NCI-H82 treated with DMSO at 0.1 percent for 48 hours (cell line): ENCODE measurements around the gene FABP2.
"Not testable (repeated sequence)": the region's sequence is repeated elsewhere in the genome, so short reads cannot be mapped to it uniquely, and the experiment has no call there.

Source experiments
- DNase-seq: peaks from one replicate; lab custom pipeline; 2025; ENCODE audit not compliant: unreplicated experiment; lab: John Stamatoyannopoulos, UW

Gene FABP2

GRCh38 chr4:119313237-119313636 lies 8.7 kb downstream of the FABP2 start:
- no peak for DNase-seq

GRCh38 chr4:119310826-119311225 lies 11.1 kb downstream of the FABP2 start:
- DNase-seq = no peak

- DNase-seq = no peak
Observed at GRCh38 chr4:119307606-119308005, 14.3 kb downstream of the FABP2 start.

GRCh38 chr4:119304431-119304830 lies 17.5 kb downstream of the FABP2 start:
- no peak for DNase-seq

- DNase-seq = no peak
Observed at GRCh38 chr4:119303587-119304305, 18.2 kb downstream of the FABP2 start.

- DNase-seq = no peak
Observed at GRCh38 chr4:119302073-119302832, 19.7 kb downstream of the FABP2 start.

- no peak for DNase-seq
Observed at GRCh38 chr4:119300101-119300978, 21.6 kb downstream of the FABP2 start.

GRCh38 chr4:119299741-119300100 lies 22.2 kb downstream of the FABP2 start:
- DNase-seq = no peak

GRCh38 chr4:119299260-119299671 lies 22.7 kb downstream of the FABP2 start:
- no peak for DNase-seq

- DNase-seq = no peak
Observed at GRCh38 chr4:119297795-119298194, 24.1 kb downstream of the FABP2 start.

- DNase-seq = no peak
Observed at GRCh38 chr4:119296356-119296755, 25.6 kb downstream of the FABP2 start.

- no peak for DNase-seq
Observed at GRCh38 chr4:119290598-119290997, 31.3 kb downstream of the FABP2 start.

- no peak for DNase-seq
Observed at GRCh38 chr4:119289313-119289712, 32.6 kb downstream of the FABP2 start.

- no peak for DNase-seq
Observed at GRCh38 chr4:119286377-119287002, 35.4 kb downstream of the FABP2 start.

- no peak for DNase-seq
Observed at GRCh38 chr4:119284876-119285780, 36.8 kb downstream of the FABP2 start.

- DNase-seq = no peak
Observed at GRCh38 chr4:119281393-119281792, 40.5 kb downstream of the FABP2 start.

- DNase-seq = not testable (repeated sequence)
Observed at GRCh38 chr4:119279945-119280344, 42.0 kb downstream of the FABP2 start.

GRCh38 chr4:119279541-119279940 lies 42.4 kb downstream of the FABP2 start:
- DNase-seq = not testable (repeated sequence)

- DNase-seq = no peak
Observed at GRCh38 chr4:119271361-119272085, 50.4 kb downstream of the FABP2 start.
